ENCODE data around the gene STARD3. TPM values are rescaled to one million over a fixed set of nuclear protein-coding genes. Genes with fewer than 3 reads are reported as not detected.
A peak's percentile ranks its signal among the peaks of the same experiment; 100 is the strongest.

Gene STARD3
- total RNA-seq, 6 experiments from 2014 or later = 24.3 to 49.8 (median 28.0) TPM

DNA sequence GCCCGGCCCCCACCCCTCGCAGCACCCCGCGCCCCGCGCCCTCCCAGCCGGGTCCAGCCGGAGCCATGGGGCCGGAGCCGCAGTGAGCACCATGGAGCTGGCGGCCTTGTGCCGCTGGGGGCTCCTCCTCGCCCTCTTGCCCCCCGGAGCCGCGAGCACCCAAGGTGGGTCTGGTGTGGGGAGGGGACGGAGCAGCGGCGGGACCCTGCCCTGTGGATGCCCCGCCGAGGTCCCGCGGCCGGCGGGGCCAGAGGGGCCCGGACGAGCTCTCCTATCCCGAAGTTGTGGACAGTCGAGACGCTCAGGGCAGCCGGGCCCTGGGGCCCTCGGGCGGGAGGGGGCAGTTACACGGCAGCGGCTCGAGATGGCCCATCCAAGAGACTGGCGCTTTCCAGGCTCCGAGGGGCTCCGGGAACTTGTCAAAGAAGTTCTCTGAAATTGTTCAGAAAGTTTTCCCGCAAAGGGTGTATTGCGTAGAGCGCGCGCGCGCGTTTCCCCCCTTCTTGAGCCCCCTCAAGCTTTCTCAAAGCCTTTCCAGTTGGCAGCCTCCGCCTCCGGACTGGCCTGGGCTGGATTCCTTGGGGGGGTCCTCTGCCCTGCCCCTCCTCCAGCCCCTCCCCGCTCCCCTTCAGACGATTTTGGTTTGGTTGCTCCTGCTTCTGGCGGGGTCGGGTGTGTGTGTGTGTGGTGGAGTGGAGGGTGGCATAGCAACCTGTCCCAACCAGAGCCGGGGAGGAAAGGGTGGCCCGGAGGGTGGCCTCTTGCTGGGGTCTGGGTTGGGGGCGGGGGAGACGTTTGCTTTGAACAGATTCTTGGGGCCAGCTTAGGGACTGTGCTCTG is 63.4 kb downstream of the STARD3 start:
- ATAC-seq (peak in 1 of 4 donors; percentile 5), DNase-seq (no peak)
- no peaks in the 10 kb centered on the region for H3K9me3 ChIP-seq
- TF ChIP-seq POLR2A (IDR thresholded peaks at IDR 0.05) = no peak
- TF ChIP-seq, protein P1, sequence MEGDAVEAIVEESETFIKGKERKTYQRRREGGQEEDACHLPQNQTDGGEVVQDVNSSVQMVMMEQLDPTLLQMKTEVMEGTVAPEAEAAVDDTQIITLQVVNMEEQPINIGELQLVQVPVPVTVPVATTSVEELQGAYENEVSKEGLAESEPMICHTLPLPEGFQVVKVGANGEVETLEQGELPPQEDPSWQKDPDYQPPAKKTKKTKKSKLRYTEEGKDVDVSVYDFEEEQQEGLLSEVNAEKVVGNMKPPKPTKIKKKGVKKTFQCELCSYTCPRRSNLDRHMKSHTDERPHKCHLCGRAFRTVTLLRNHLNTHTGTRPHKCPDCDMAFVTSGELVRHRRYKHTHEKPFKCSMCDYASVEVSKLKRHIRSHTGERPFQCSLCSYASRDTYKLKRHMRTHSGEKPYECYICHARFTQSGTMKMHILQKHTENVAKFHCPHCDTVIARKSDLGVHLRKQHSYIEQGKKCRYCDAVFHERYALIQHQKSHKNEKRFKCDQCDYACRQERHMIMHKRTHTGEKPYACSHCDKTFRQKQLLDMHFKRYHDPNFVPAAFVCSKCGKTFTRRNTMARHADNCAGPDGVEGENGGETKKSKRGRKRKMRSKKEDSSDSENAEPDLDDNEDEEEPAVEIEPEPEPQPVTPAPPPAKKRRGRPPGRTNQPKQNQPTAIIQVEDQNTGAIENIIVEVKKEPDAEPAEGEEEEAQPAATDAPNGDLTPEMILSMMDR (IDR thresholded peaks at IDR 0.05) = no peak
- peak overlapping the region; percentile 34 to 95 (median 35) for H3K27ac ChIP-seq
- peaks cover 0 to 55% (median 27%) of the 10 kb centered on the region in 4 donors for H3K4me1 ChIP-seq
- H3K36me3 ChIP-seq = no peaks in the 10 kb centered on the region
- H3K4me3 ChIP-seq = peak overlapping the region; percentile 54 to 78 (median 62)
- intact Hi-C loops (cut with DNase I) = no loop called here
- WGBS (ENCODE audit: insufficient coverage, low coverage, low lambda C conversion rate, missing lambda C conversion rate) = 0% methylated on average over 6 of the region's 57 CpGs
- H3K27me3 ChIP-seq = no peaks in the 10 kb centered on the region

DNA sequence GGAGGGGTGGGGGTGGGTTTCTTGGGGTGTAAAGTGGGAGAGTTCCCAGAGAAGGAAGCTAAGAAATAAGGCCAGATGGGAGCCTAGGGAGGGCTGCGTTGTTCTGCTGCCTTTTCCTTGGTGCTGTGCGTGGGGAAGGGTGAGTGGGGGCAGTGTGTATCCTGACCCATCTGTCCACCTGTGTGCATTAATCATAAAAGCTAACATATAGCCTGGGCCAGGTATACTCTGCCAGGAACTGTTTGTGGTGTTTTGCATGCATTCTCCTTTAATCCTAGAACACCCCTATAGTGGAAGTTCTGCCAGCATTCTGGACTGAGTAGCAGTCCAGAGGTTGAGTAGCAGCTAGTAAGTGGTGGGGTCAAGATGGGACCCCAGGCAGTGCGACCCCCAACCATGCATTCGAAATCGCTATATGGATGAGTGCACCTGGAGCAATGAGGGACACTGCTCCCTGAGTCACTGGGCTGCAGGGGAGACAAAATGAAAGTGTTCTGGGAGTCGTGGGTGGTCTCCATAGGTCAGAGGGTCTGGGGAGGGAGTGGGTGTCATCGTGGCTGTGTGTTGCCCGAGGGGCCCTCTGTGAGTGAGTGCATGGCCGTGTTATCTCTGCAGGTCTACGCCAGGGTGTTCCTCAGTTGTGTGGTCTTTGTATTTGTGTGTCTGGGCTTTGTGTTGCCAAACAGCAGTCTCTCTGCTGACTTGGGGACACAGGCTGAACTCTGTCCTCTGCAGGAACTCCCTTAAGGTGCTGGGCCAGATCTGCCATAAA is 64.3 kb downstream of the STARD3 start:
- H3K27me3 ChIP-seq = no peaks in the 10 kb centered on the region
- no peaks in the 10 kb centered on the region for H3K36me3 ChIP-seq
- peaks cover 0 to 57% (median 28%) of the 10 kb centered on the region in 4 donors for H3K4me1 ChIP-seq
- peak overlapping the region in 1 of 3 donors; percentile 78 for H3K4me3 ChIP-seq
- WGBS (ENCODE audit: insufficient coverage, low coverage, low lambda C conversion rate, missing lambda C conversion rate) = 31% methylated on average over 6 of the region's 10 CpGs
- H3K27ac ChIP-seq = peak overlapping the region in 1 of 3 donors; percentile 95
- ATAC-seq (no peak), DNase-seq (no peak)
- intact Hi-C loops (cut with DNase I) = no loop called here
- TF ChIP-seq POLR2A (IDR thresholded peaks at IDR 0.05) = no peak
- TF ChIP-seq, protein P1 (IDR thresholded peaks at IDR 0.05) = no peak
- H3K9me3 ChIP-seq = no peaks in the 10 kb centered on the region

DNA sequence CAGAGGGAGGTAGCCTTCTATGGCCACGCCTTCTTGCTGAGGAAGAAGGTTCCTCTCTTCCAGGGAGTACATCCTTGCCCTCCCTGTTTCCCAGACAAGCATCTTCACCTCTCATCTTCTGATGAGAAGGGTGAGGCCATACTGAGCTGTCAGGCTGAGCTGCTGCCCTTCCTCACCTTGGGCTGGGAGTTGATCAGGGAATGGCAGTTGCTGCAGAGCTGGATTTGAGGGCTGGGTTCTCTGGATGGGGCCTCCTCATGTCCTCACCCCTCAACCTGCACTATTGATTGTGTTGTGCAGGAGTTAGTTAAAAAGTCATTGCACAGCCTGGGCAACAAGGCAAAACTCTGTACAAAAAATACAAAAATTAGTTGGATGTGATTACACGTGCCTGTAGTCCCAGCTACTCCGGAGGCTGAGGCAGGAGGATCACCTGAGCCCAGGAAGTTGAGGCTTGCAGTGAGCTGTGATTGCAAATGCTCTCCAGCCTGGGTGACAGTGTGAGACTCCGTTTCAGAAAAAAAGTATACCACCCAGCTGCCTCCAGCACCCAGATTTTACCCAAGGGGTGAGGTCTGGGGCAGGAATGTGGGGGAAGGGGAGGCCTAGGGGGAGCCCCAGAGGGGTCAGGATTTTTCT is 65.0 kb downstream of the STARD3 start:
- Histone ChIP-seq H3K27me3 (no peaks in the 10 kb centered on the region), H3K27ac (peak overlapping the region in 2 of 3 donors; percentile 81 to 95), H3K9me3 (no peaks in the 10 kb centered on the region), H3K4me1 (peaks cover 0 to 61% (median 30%) of the 10 kb centered on the region in 4 donors), H3K36me3 (no peaks in the 10 kb centered on the region), H3K4me3 (no peak overlapping the region)
- no peak for TF ChIP-seq POLR2A (IDR thresholded peaks at IDR 0.05)
- TF ChIP-seq, protein P1 (IDR thresholded peaks at IDR 0.05) = no peak
- DNase-seq (no peak), ATAC-seq (no peak)
- 38% methylated on average over 3 of the region's 4 CpGs for whole genome bisulfite sequencing (ENCODE audit: insufficient coverage, low coverage, low lambda C conversion rate, missing lambda C conversion rate)
- intact Hi-C loops (cut with DNase I) = no loop called here

Measured in right lobe of liver (tissue), 6 donors.